Measurements from ENCODE around the gene SF3B3.

The SF3B3 gene

GRCh38 chr16:70593544-70593943, 69.9 kb downstream of the SF3B3 start:
- WGBS, 2 donors (ENCODE audit: extremely low coverage in 2 of 2, insufficient read length in 2 of 2, insufficient replicate concordance in 1 of 2), result no CpG with 5 or more reads among the region's 1 CpG
- Histone ChIP-seq H2BK15ac (ENCODE audit: low read length) (no peak overlapping the region), H3K18ac (ENCODE audit: low read length) (no peak overlapping the region)

GRCh38 chr16:70594569-70594968, 71.0 kb downstream of the SF3B3 start:
- Histone ChIP-seq H3K9me3 (replicated peaks in 1 of 2; ENCODE audit: control insufficient read depth in 2 of 2, insufficient read depth in 1 of 2, low read depth in 1 of 2, low read length in 2 of 2) (no peaks in the 10 kb centered on the region), H4K91ac (ENCODE audit: low read depth, low read length, poor library complexity) (no peak overlapping the region), H2BK120ac (ENCODE audit: low read depth, low read length) (no peak overlapping the region), H3K4me2 (ENCODE audit: insufficient read depth, low read length, poor library complexity, severe bottlenecking) (no peak overlapping the region), H3K4me3 (ENCODE audit: low read length in 2 of 2) (no peak overlapping the region), H2BK15ac (ENCODE audit: low read length) (no peak overlapping the region), H3K79me1 (ENCODE audit: low read depth, low read length) (no peaks in the 10 kb centered on the region), H3K4me1 (ENCODE audit: control insufficient read depth in 2 of 2, insufficient read depth in 1 of 2, low read depth in 1 of 2, low read length in 2 of 2) (peaks cover 5 to 11% of the 10 kb centered on the region in 2 donors), H3K9ac (ENCODE audit: low read depth, low read length, poor library complexity) (no peak overlapping the region), H2BK5ac (ENCODE audit: low read length) (no peak overlapping the region), H3K4ac (ENCODE audit: low read length) (no peak overlapping the region), H2AFZ (ENCODE audit: low read length) (no peak overlapping the region), H3K18ac (ENCODE audit: low read length) (no peak overlapping the region), H3K23ac (ENCODE audit: low read depth, low read length, poor library complexity) (no peak overlapping the region), H4K8ac (ENCODE audit: low read depth, low read length) (no peak overlapping the region), H2BK12ac (ENCODE audit: low read length) (no peak overlapping the region), H2AK5ac (ENCODE audit: low read depth, low read length) (no peak overlapping the region), H3K36me3 (replicated peaks in 1 of 2; ENCODE audit: control insufficient read depth in 2 of 2, insufficient read depth in 2 of 2, low read length in 2 of 2) (no peaks in the 10 kb centered on the region), H3K27ac (replicated peaks; ENCODE audit: low read length) (no peak overlapping the region), H3K14ac (ENCODE audit: low read length) (no peak overlapping the region), H3K27me3 (ENCODE audit: control insufficient read depth in 3 of 3, insufficient read depth in 3 of 3, low read depth in 1 of 3, low read length in 3 of 3) (no peaks in the 10 kb centered on the region)
- DNase-seq (ENCODE audit: low spot score), result no peak

More at GRCh38 chr16:70593544-70593943, 69.9 kb downstream of the SF3B3 start:
- H2AFZ ChIP-seq (ENCODE audit: low read length), result no peak overlapping the region
- H2BK5ac ChIP-seq (ENCODE audit: low read length), result no peak overlapping the region
- H3K79me1 ChIP-seq (ENCODE audit: low read depth, low read length), result no peaks in the 10 kb centered on the region
- no peaks in the 10 kb centered on the region for H3K36me3 ChIP-seq (replicated peaks in 1 of 2; ENCODE audit: control insufficient read depth in 2 of 2, insufficient read depth in 2 of 2, low read length in 2 of 2)
- no peak overlapping the region for H3K4me3 ChIP-seq (ENCODE audit: low read length in 2 of 2)
- no peak overlapping the region for H2AK5ac ChIP-seq (ENCODE audit: low read depth, low read length)
- no peak overlapping the region for H3K9ac ChIP-seq (ENCODE audit: low read depth, low read length, poor library complexity)
- H3K4me1 ChIP-seq (ENCODE audit: control insufficient read depth in 2 of 2, insufficient read depth in 1 of 2, low read depth in 1 of 2, low read length in 2 of 2), result peaks cover 5 to 11% of the 10 kb centered on the region in 2 donors
- H3K23ac ChIP-seq (ENCODE audit: low read depth, low read length, poor library complexity), result no peak overlapping the region
- H4K91ac ChIP-seq (ENCODE audit: low read depth, low read length, poor library complexity), result no peak overlapping the region
- H2BK12ac ChIP-seq (ENCODE audit: low read length), result no peak overlapping the region
- no peak overlapping the region for H3K4ac ChIP-seq (ENCODE audit: low read length)
- no peak overlapping the region for H2BK120ac ChIP-seq (ENCODE audit: low read depth, low read length)
- no peak overlapping the region for H3K14ac ChIP-seq (ENCODE audit: low read length)
- no peaks in the 10 kb centered on the region for H3K9me3 ChIP-seq (replicated peaks in 1 of 2; ENCODE audit: control insufficient read depth in 2 of 2, insufficient read depth in 1 of 2, low read depth in 1 of 2, low read length in 2 of 2)
- no peaks in the 10 kb centered on the region for H3K27me3 ChIP-seq (ENCODE audit: control insufficient read depth in 3 of 3, insufficient read depth in 3 of 3, low read depth in 1 of 3, low read length in 3 of 3)
- H3K27ac ChIP-seq (replicated peaks; ENCODE audit: low read length), result no peak overlapping the region
- H4K8ac ChIP-seq (ENCODE audit: low read depth, low read length), result no peak overlapping the region
- DNase-seq (ENCODE audit: low spot score), result no peak
- no peak overlapping the region for H3K4me2 ChIP-seq (ENCODE audit: insufficient read depth, low read length, poor library complexity, severe bottlenecking)

- H2BK120ac ChIP-seq (ENCODE audit: low read depth, low read length), result no peak overlapping the region
- no peak overlapping the region for H2BK5ac ChIP-seq (ENCODE audit: low read length)
- no peak overlapping the region for H2BK12ac ChIP-seq (ENCODE audit: low read length)
- no peak overlapping the region for H3K9ac ChIP-seq (ENCODE audit: low read depth, low read length, poor library complexity)
- no peaks in the 10 kb centered on the region for H3K79me1 ChIP-seq (ENCODE audit: low read depth, low read length)
- H2AK5ac ChIP-seq (ENCODE audit: low read depth, low read length), result no peak overlapping the region
- H3K14ac ChIP-seq (ENCODE audit: low read length), result no peak overlapping the region
- H2BK15ac ChIP-seq (ENCODE audit: low read length), result no peak overlapping the region
- no peak overlapping the region for H3K4me2 ChIP-seq (ENCODE audit: insufficient read depth, low read length, poor library complexity, severe bottlenecking)
- no peak for DNase-seq (ENCODE audit: low spot score)
- H3K4me3 ChIP-seq (ENCODE audit: low read length in 2 of 2), result no peak overlapping the region
- H3K9me3 ChIP-seq (replicated peaks in 1 of 2; ENCODE audit: control insufficient read depth in 2 of 2, insufficient read depth in 1 of 2, low read depth in 1 of 2, low read length in 2 of 2), result no peaks in the 10 kb centered on the region
- no peak overlapping the region for H4K91ac ChIP-seq (ENCODE audit: low read depth, low read length, poor library complexity)
- H3K18ac ChIP-seq (ENCODE audit: low read length), result no peak overlapping the region
- H4K8ac ChIP-seq (ENCODE audit: low read depth, low read length), result no peak overlapping the region
- H3K27me3 ChIP-seq (ENCODE audit: control insufficient read depth in 3 of 3, insufficient read depth in 3 of 3, low read depth in 1 of 3, low read length in 3 of 3), result no peaks in the 10 kb centered on the region
- H3K36me3 ChIP-seq (replicated peaks in 1 of 2; ENCODE audit: control insufficient read depth in 2 of 2, insufficient read depth in 2 of 2, low read length in 2 of 2), result no peaks in the 10 kb centered on the region
- no peak overlapping the region for H3K27ac ChIP-seq (replicated peaks; ENCODE audit: low read length)
- WGBS, 2 donors (ENCODE audit: extremely low coverage in 2 of 2, insufficient read length in 2 of 2, insufficient replicate concordance in 1 of 2), result no CpG with 5 or more reads among the region's 4 CpGs
- peak overlapping the region; percentile 66 for H2AFZ ChIP-seq (ENCODE audit: low read length)
- no peak overlapping the region for H3K23ac ChIP-seq (ENCODE audit: low read depth, low read length, poor library complexity)
- H3K4ac ChIP-seq (ENCODE audit: low read length), result no peak overlapping the region
- H3K4me1 ChIP-seq (ENCODE audit: control insufficient read depth in 2 of 2, insufficient read depth in 1 of 2, low read depth in 1 of 2, low read length in 2 of 2), result peaks cover 0 to 4% of the 10 kb centered on the region in 2 donors
Measured at GRCh38 chr16:70597135-70597835, 73.7 kb downstream of the SF3B3 start.

DNA sequence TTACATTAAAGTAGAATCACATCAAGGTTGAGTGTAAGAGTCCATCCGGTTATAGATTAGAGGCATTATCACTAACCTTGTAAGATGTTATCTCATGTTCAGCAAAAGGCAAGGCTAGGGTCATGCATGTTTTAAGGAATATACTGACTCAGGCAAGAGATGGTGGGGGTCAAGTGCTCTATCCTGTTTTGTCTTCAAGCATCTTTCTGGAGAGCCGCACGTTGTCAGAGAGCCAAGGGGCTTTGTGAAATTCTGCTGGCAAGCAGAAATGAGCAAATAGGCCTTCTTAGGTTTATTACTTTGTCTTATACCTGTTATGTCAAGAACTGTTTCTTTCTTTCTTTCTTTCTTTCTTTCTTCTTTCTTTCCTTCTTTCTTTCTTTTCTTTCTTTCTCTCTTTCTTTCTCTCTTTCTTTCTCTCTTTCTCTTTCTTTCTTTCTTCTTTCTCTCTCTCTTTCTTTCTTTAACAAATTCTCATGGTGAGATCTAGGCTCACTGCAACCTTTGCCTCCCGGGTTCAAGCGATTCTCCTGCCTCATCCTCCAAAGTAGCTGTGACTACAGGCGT, 75.4 kb downstream of the SF3B3 start:
- no peak overlapping the region for H3K9ac ChIP-seq (ENCODE audit: low read depth, low read length, poor library complexity)
- no peak overlapping the region for H2BK12ac ChIP-seq (ENCODE audit: low read length)
- H3K14ac ChIP-seq (ENCODE audit: low read length), result no peak overlapping the region
- no peaks in the 10 kb centered on the region for H3K27me3 ChIP-seq (ENCODE audit: control insufficient read depth in 3 of 3, insufficient read depth in 3 of 3, low read depth in 1 of 3, low read length in 3 of 3)
- no peak overlapping the region for H2BK120ac ChIP-seq (ENCODE audit: low read depth, low read length)
- no peak overlapping the region for H3K27ac ChIP-seq (replicated peaks; ENCODE audit: low read length)
- H4K91ac ChIP-seq (ENCODE audit: low read depth, low read length, poor library complexity), result no peak overlapping the region
- no peaks in the 10 kb centered on the region for H3K79me1 ChIP-seq (ENCODE audit: low read depth, low read length)
- H2BK15ac ChIP-seq (ENCODE audit: low read length), result no peak overlapping the region
- no peak overlapping the region for H3K4ac ChIP-seq (ENCODE audit: low read length)
- no peak overlapping the region for H4K8ac ChIP-seq (ENCODE audit: low read depth, low read length)
- H2AK5ac ChIP-seq (ENCODE audit: low read depth, low read length), result no peak overlapping the region
- H3K4me3 ChIP-seq (ENCODE audit: low read length in 2 of 2), result no peak overlapping the region
- no CpG with 5 or more reads among the region's 6 CpGs for WGBS, 2 donors (ENCODE audit: extremely low coverage in 2 of 2, insufficient read length in 2 of 2, insufficient replicate concordance in 1 of 2)
- no peaks in the 10 kb centered on the region for H3K9me3 ChIP-seq (replicated peaks in 1 of 2; ENCODE audit: control insufficient read depth in 2 of 2, insufficient read depth in 1 of 2, low read depth in 1 of 2, low read length in 2 of 2)
- no peak overlapping the region for H2BK5ac ChIP-seq (ENCODE audit: low read length)
- H3K4me2 ChIP-seq (ENCODE audit: insufficient read depth, low read length, poor library complexity, severe bottlenecking), result no peak overlapping the region
- H3K4me1 ChIP-seq (ENCODE audit: control insufficient read depth in 2 of 2, insufficient read depth in 1 of 2, low read depth in 1 of 2, low read length in 2 of 2), result peaks cover 0 to 4% of the 10 kb centered on the region in 2 donors
- H3K36me3 ChIP-seq (replicated peaks in 1 of 2; ENCODE audit: control insufficient read depth in 2 of 2, insufficient read depth in 2 of 2, low read length in 2 of 2), result no peaks in the 10 kb centered on the region
- no peak overlapping the region for H3K18ac ChIP-seq (ENCODE audit: low read length)
- no peak overlapping the region for H3K23ac ChIP-seq (ENCODE audit: low read depth, low read length, poor library complexity)
- DNase-seq (ENCODE audit: low spot score), result no peak
- H2AFZ ChIP-seq (ENCODE audit: low read length), result no peak overlapping the region

All from neuronal stem cell (in vitro differentiated cells).